Choroid plexus epithelial cell (primary cell): Measurements from ENCODE around the gene KLHL33.

Experiments
- DNase-seq: peaks from one replicate; pipeline ENCODE4 v3.0.0-alpha.2; 2010; ENCODE audit warnings: low read depth
- H3K4me3 ChIP-seq: 2 replicates; pipeline ENCODE4 v1.5.1; 2011; ENCODE audit warnings: low read depth, mild to moderate bottlenecking, control low read depth, low read length, moderate library complexity
- CTCF ChIP-seq: conservative IDR thresholded peaks from 2 replicates; pipeline ENCODE4 v1.5.1; 2011; ENCODE audit warnings: low read depth, mild to moderate bottlenecking, control low read depth, inconsistent platforms, low read length, moderate library complexity

Gene KLHL33

GRCh38 chr14:20391505-20391904 is 44.5 kb downstream of the KLHL33 start:
- no peak overlapping the region for H3K4me3 ChIP-seq
- no peak for DNase-seq
- TF ChIP-seq CTCF = no peak

GRCh38 chr14:20388159-20388558 is 47.8 kb downstream of the KLHL33 start:
- no peak for DNase-seq
- no peak overlapping the region for H3K4me3 ChIP-seq
- no peak for TF ChIP-seq CTCF

GRCh38 chr14:20387576-20387975 is 48.4 kb downstream of the KLHL33 start:
- DNase-seq = no peak
- no peak for TF ChIP-seq CTCF
- no peak overlapping the region for H3K4me3 ChIP-seq

- no peak for DNase-seq
- H3K4me3 ChIP-seq = no peak overlapping the region
- TF ChIP-seq CTCF = no peak
Measured at GRCh38 chr14:20386276-20386855, 49.6 kb downstream of the KLHL33 start.

GRCh38 chr14:20384886-20385285 is 51.1 kb downstream of the KLHL33 start:
- no peak for DNase-seq
- H3K4me3 ChIP-seq = no peak overlapping the region
- no peak for TF ChIP-seq CTCF

GRCh38 chr14:20384321-20384720 is 51.6 kb downstream of the KLHL33 start:
- no peak for TF ChIP-seq CTCF
- DNase-seq = no peak
- H3K4me3 ChIP-seq = no peak overlapping the region

- H3K4me3 ChIP-seq = no peak overlapping the region
- no peak for TF ChIP-seq CTCF
- no peak for DNase-seq
Measured at GRCh38 chr14:20383636-20384035, 52.3 kb downstream of the KLHL33 start.
